Neural cell (in vitro differentiated cells): ENCODE data around the gene MACO1.

Source experiments
- EP300 ChIP-seq: fragments of 450-650 bp; conservative IDR thresholded peaks from 2 replicates; pipeline ENCODE4 v1.6.1; 2014; ENCODE audit warnings: antibody characterized with exemption, mild to moderate bottlenecking, moderate library complexity; ENCODE audit not compliant: poor library complexity, severe bottlenecking
- EZH2 ChIP-seq: fragments of 200-600, 300-800 bp; shearing (Covaris generic), sonication (generic); IDR thresholded peaks from 2 replicates; pipeline ENCODE4 v1.6.1; 2014; ENCODE audit warnings: antibody characterized with exemption, low read length, borderline replicate concordance, mild to moderate bottlenecking; ENCODE audit not compliant: insufficient read depth, poor library complexity, severe bottlenecking
- MXI1 ChIP-seq: fragments of 450-650 bp; conservative IDR thresholded peaks from 2 replicates; pipeline ENCODE4 v1.6.1; 2014; ENCODE audit warnings: antibody characterized with exemption, mild to moderate bottlenecking; ENCODE audit not compliant: poor library complexity, severe bottlenecking
- POLR2AphosphoS5 ChIP-seq: IDR thresholded peaks from 2 replicates; pipeline ENCODE4 v1.6.1; 2012
- RAD21 ChIP-seq: fragments of 450-650 bp; conservative IDR thresholded peaks from 2 replicates; pipeline ENCODE4 v1.6.1; 2014; ENCODE audit warnings: antibody characterized with exemption, mild to moderate bottlenecking, moderate library complexity
- SMC3 ChIP-seq: fragments of 450-650 bp; conservative IDR thresholded peaks from 2 replicates; pipeline ENCODE4 v1.6.1; 2014; ENCODE audit warnings: antibody characterized with exemption, mild to moderate bottlenecking, moderate library complexity; ENCODE audit not compliant: poor library complexity
- TAF1 ChIP-seq: IDR thresholded peaks from 2 replicates; pipeline ENCODE4 v1.6.1; 2012; ENCODE audit warnings: low read depth
- TF ChIP-seq, protein P1 (sequence below): fragments of 450-650 bp; IDR thresholded peaks from 2 replicates; pipeline ENCODE4 v1.5.1; 2014; ENCODE audit warnings: antibody characterized with exemption, mild to moderate bottlenecking, moderate library complexity; ENCODE audit not compliant: poor library complexity, severe bottlenecking
- TF ChIP-seq, protein P2 (sequence below): IDR thresholded peaks from 2 replicates; pipeline ENCODE4 v1.6.1; 2012; ENCODE audit warnings: borderline replicate concordance

DNA sequence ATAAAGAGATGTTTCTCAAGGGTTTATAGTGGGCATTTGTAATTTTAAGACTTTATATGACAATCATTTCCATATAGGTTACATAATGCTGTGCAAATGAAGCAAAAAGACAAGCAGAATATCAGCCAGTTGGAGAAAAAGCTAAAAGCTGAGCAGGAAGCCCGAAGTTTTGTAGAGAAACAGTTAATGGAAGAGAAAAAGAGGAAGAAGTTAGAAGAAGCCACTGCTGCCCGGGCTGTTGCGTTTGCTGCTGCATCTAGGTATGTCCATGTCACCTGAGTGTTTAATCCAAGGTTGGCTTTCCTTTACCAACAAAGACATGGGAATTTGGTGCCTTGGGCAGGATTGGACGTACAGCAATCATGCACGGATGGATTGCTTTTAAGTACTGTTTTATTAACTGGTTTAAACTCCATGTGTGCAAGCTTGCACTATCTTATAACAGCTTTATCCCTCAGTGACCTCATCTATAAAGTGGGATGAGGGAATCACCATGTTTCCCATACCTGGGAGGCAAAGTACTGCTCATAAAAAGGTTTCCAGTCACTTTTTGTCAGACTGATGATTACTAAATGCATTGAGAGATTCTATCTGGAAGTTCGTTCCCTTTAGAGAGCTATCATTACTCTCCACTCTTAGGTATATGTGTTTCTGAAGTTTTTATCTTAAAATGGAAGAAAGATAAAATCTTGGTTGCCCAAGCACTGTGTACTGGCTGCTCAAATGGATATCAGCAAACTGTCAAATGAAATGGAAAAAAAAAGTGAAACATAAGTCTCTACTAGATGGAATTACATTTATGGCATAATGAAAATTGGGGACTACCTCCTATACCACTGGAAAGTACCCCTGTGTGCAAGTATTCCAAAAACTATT, 55.1 kb downstream of the MACO1 start:
- TF ChIP-seq EP300: no peak
- no peak for TF ChIP-seq MXI1
- TF ChIP-seq, protein P1, sequence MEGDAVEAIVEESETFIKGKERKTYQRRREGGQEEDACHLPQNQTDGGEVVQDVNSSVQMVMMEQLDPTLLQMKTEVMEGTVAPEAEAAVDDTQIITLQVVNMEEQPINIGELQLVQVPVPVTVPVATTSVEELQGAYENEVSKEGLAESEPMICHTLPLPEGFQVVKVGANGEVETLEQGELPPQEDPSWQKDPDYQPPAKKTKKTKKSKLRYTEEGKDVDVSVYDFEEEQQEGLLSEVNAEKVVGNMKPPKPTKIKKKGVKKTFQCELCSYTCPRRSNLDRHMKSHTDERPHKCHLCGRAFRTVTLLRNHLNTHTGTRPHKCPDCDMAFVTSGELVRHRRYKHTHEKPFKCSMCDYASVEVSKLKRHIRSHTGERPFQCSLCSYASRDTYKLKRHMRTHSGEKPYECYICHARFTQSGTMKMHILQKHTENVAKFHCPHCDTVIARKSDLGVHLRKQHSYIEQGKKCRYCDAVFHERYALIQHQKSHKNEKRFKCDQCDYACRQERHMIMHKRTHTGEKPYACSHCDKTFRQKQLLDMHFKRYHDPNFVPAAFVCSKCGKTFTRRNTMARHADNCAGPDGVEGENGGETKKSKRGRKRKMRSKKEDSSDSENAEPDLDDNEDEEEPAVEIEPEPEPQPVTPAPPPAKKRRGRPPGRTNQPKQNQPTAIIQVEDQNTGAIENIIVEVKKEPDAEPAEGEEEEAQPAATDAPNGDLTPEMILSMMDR: no peak
- TF ChIP-seq EZH2: no peak
- TF ChIP-seq POLR2AphosphoS5: no peak
- TF ChIP-seq TAF1: no peak
- TF ChIP-seq, protein P2, sequence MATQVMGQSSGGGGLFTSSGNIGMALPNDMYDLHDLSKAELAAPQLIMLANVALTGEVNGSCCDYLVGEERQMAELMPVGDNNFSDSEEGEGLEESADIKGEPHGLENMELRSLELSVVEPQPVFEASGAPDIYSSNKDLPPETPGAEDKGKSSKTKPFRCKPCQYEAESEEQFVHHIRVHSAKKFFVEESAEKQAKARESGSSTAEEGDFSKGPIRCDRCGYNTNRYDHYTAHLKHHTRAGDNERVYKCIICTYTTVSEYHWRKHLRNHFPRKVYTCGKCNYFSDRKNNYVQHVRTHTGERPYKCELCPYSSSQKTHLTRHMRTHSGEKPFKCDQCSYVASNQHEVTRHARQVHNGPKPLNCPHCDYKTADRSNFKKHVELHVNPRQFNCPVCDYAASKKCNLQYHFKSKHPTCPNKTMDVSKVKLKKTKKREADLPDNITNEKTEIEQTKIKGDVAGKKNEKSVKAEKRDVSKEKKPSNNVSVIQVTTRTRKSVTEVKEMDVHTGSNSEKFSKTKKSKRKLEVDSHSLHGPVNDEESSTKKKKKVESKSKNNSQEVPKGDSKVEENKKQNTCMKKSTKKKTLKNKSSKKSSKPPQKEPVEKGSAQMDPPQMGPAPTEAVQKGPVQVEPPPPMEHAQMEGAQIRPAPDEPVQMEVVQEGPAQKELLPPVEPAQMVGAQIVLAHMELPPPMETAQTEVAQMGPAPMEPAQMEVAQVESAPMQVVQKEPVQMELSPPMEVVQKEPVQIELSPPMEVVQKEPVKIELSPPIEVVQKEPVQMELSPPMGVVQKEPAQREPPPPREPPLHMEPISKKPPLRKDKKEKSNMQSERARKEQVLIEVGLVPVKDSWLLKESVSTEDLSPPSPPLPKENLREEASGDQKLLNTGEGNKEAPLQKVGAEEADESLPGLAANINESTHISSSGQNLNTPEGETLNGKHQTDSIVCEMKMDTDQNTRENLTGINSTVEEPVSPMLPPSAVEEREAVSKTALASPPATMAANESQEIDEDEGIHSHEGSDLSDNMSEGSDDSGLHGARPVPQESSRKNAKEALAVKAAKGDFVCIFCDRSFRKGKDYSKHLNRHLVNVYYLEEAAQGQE: no peak
- TF ChIP-seq SMC3: no peak
- no peak for TF ChIP-seq RAD21
